ENCODE data around the gene TMEM88. TPM values are rescaled to one million over a fixed set of nuclear protein-coding genes. Genes with fewer than 3 reads are reported as not detected.

The TMEM88 gene
- polyA plus RNA-seq, 1 donor from 2014 or later, result 4.2 TPM

- no peaks in the 10 kb centered on the region for H3K9me3 ChIP-seq (ENCODE audit: low read length)
- no peak overlapping the region for H3K4me2 ChIP-seq (ENCODE audit: low read length)
- peak overlapping the region; percentile 100 for H3K9ac ChIP-seq (ENCODE audit: low read length)
- peak overlapping the region; percentile 100 for H3K4me3 ChIP-seq (ENCODE audit: low read length)
- peak overlapping the region; percentile 99 for H3K27ac ChIP-seq (ENCODE audit: low read length)
- peaks cover 47% of the 10 kb centered on the region for H3K79me2 ChIP-seq (replicated peaks; ENCODE audit: insufficient read depth, low read length)
- H4K20me1 ChIP-seq (ENCODE audit: insufficient read depth), result no peaks in the 10 kb centered on the region
- H3K27me3 ChIP-seq (ENCODE audit: insufficient read depth, low read depth, low read length), result no peaks in the 10 kb centered on the region
- TF ChIP-seq POLR2AphosphoS5 (IDR thresholded peaks at IDR 0.05), result peak; percentile 53
- no peak for TF ChIP-seq EZH2 (IDR thresholded peaks at IDR 0.05; ENCODE audit: borderline replicate concordance, insufficient read depth, low read length, poor library complexity, severe bottlenecking)
- H3F3A ChIP-seq (ENCODE audit: insufficient read depth, low read length, poor library complexity, severe bottlenecking), result peaks cover 12% of the 10 kb centered on the region
- no peak overlapping the region for H2AFZ ChIP-seq (ENCODE audit: low read depth, low read length)
- no peaks in the 10 kb centered on the region for H3K9me2 ChIP-seq (ENCODE audit: insufficient read depth, low read length)
- H3K36me3 ChIP-seq (ENCODE audit: insufficient read depth, low read length), result no peaks in the 10 kb centered on the region
Observed at GRCh38 chr17:7884581-7885366, 29.9 kb downstream of the TMEM88 start.

- peak overlapping the region; percentile 100 for H3K9ac ChIP-seq (ENCODE audit: low read length)
- TF ChIP-seq REST (IDR thresholded peaks at IDR 0.05; ENCODE audit: borderline replicate concordance), result peak; percentile 35
- TF ChIP-seq SMC3 (conservative IDR thresholded peaks at IDR 0.05; ENCODE audit: poor library complexity), result no peak
- TF ChIP-seq CTCF (IDR thresholded peaks at IDR 0.05; ENCODE audit: poor library complexity, severe bottlenecking), result no peak
- TF ChIP-seq POLR2AphosphoS5 (IDR thresholded peaks at IDR 0.05), result peak; percentile 51
- TF ChIP-seq EZH2 (IDR thresholded peaks at IDR 0.05; ENCODE audit: borderline replicate concordance, insufficient read depth, low read length, poor library complexity, severe bottlenecking), result no peak
- peak; percentile 67 for TF ChIP-seq MXI1 (conservative IDR thresholded peaks at IDR 0.05; ENCODE audit: poor library complexity, severe bottlenecking)
- no peak for TF ChIP-seq RAD21 (conservative IDR thresholded peaks at IDR 0.05)
- TF ChIP-seq EP300 (conservative IDR thresholded peaks at IDR 0.05; ENCODE audit: poor library complexity, severe bottlenecking), result peak; percentile 35
- TF ChIP-seq TAF1 (IDR thresholded peaks at IDR 0.05; ENCODE audit: low read depth), result peak; percentile 71
- peaks cover 55% of the 10 kb centered on the region for H3K79me2 ChIP-seq (replicated peaks; ENCODE audit: insufficient read depth, low read length)
- H3K36me3 ChIP-seq (ENCODE audit: insufficient read depth, low read length), result no peaks in the 10 kb centered on the region
- H3K4me3 ChIP-seq (ENCODE audit: low read length), result peak overlapping the region; percentile 100
- H3K9me2 ChIP-seq (ENCODE audit: insufficient read depth, low read length), result no peaks in the 10 kb centered on the region
- no peaks in the 10 kb centered on the region for H4K20me1 ChIP-seq (ENCODE audit: insufficient read depth)
- no peaks in the 10 kb centered on the region for H3K27me3 ChIP-seq (ENCODE audit: insufficient read depth, low read depth, low read length)
- peaks cover 12% of the 10 kb centered on the region for H3F3A ChIP-seq (ENCODE audit: insufficient read depth, low read length, poor library complexity, severe bottlenecking)
- no peaks in the 10 kb centered on the region for H3K9me3 ChIP-seq (ENCODE audit: low read length)
- peak overlapping the region; percentile 99 for H3K27ac ChIP-seq (ENCODE audit: low read length)
- no peak overlapping the region for H2AFZ ChIP-seq (ENCODE audit: low read depth, low read length)
- peak overlapping the region; percentile 93 for H3K4me2 ChIP-seq (ENCODE audit: low read length)
Observed at GRCh38 chr17:7885367-7886226, 30.7 kb downstream of the TMEM88 start.

Measured in neural cell (in vitro differentiated cells).